Heart left ventricle (tissue), 16 donors: Measurements from ENCODE around the gene ADGRG1. TPM values are rescaled to one million over a fixed set of nuclear protein-coding genes. Genes with fewer than 3 reads are reported as not detected.

Source experiments
- ATAC-seq, 4 donors: fragments of 200-7000 bp; cut with Tn5 transposase; one replicate each; pipeline ENCODE4 v1.9.1; 2020 to 2022; ENCODE audit warnings: moderate library complexity in 4 of 4, mild to moderate bottlenecking in 3 of 4, moderate number of reproducible peaks in 1 of 4
- DNase-seq, 5 donors: peaks; one replicate each; pipeline ENCODE4 v3.0.0-alpha.2; 2020
- H3K27ac ChIP-seq, 12 donors: fragments of 200-600 bp; sonication (generic) in 4 of 12; one replicate each; pipeline versions ENCODE4 v1.5.0 to v1.8.0; 2016 to 2022; ENCODE audit warnings: mild to moderate bottlenecking in 2 of 12
- H3K27me3 ChIP-seq, 9 donors: fragments of 200-600 bp; sonication (generic) in 2 of 9; one replicate each; pipeline versions ENCODE4 v1.5.1 to v1.8.0; 2016 to 2022; ENCODE audit warnings: mild to moderate bottlenecking in 3 of 9
- H3K36me3 ChIP-seq, 9 donors: fragments of 200-600 bp; sonication (generic) in 2 of 9; one replicate each; pipeline versions ENCODE4 v1.5.0 to v1.8.0; 2018 to 2022; ENCODE audit warnings: mild to moderate bottlenecking in 2 of 9
- H3K4me1 ChIP-seq, 12 donors: fragments of 200-600 bp; sonication (generic) in 4 of 12; one replicate each; pipeline versions ENCODE4 v1.5.0 to v1.8.0; 2016 to 2022; ENCODE audit warnings: mild to moderate bottlenecking in 3 of 12
- H3K4me3 ChIP-seq, 12 donors: fragments of 200-600 bp; sonication (generic) in 4 of 12; one replicate each; pipeline versions ENCODE4 v1.5.0 to v1.8.0; 2017 to 2022; ENCODE audit warnings: mild to moderate bottlenecking in 9 of 12, moderate library complexity in 4 of 12
- H3K9me3 ChIP-seq, 12 donors: fragments of 200-600 bp; sonication (generic) in 4 of 12; one replicate each; pipeline versions ENCODE4 v1.5.0 to v1.8.0; 2016 to 2022; ENCODE audit warnings: mild to moderate bottlenecking in 1 of 12
- CTCF ChIP-seq, 12 donors: fragments of 200-600 bp; sonication (generic) in 4 of 12; IDR thresholded peaks; one replicate each; pipeline versions ENCODE4 v1.5.0 to v1.8.0; 2018 to 2022; ENCODE audit warnings: antibody characterized with exemption in 12 of 12, mild to moderate bottlenecking in 5 of 12
- POLR2A ChIP-seq, 2 donors: fragments of 450-650 bp; IDR thresholded peaks; one replicate each; pipeline ENCODE4 v1.6.1; 2017; ENCODE audit warnings: antibody characterized with exemption in 2 of 2, mild to moderate bottlenecking in 2 of 2, moderate library complexity in 2 of 2
- WGBS, 4 donors: extraction: QIAGEN DNeasy Blood & Tissue Kit in 2 of 4; methylation state at CpG; one replicate each; pipeline versions ENCODE4 v1.1.5 to v1.1.7; 2013 to 2018; 5-methylcytosine and 5-hydroxymethylcytosine counted together
- intact Hi-C, 10 donors: fragments of 100-400 bp; cut with DNase I; formaldehyde crosslinking; loops; one replicate each; pipeline versions ENCODE4 v1.11.1 to v1.14.2; 2022
- polyA plus RNA-seq, 2 donors: library from polyadenylated mRNA; stranded (reverse); fragments of 200-250 nt; gene quantifications; one replicate each; pipeline ENCODE4 v1.2.3, GENCODE V29; 2013
- total RNA-seq, 9 donors: library from RNA; depleted of rRNA in 2 of 9; stranded (reverse); fragments of >200 nt in 2 of 9; fragmentation: NEBNext Ultra II Directional in 3 of 9; extraction: Animal tissue kit (Norgen Biotek cat#: 25700) in 3 of 9; gene quantifications; one replicate each; pipeline versions ENCODE4 v1.1.0 to v1.2.4, GENCODE V29; 2016 to 2023
- donor health status: ischemic (EF 13 %, LVEDD 7.1; RV severe dilation, severe dysfunction).
- donor health status: healthy with polysubstance abuse.
- donor health status: DM: no; HTN: yes; CAD: no.
- donor health status: DM: no; HTN: no; CAD: no.
- donor health status: ischemic (EF 25% LVEDD 6.9; RV normal size, moderate dysfunction).
- donor health status: ischemic (EF 25% LVEDD 5.7; RV mildly dilated, moderate dysfunction).
- donor health status: healthy.
- donor health status: DM: yes; HTN: yes; CAD: no.
- donor health status: ischemic (EF 35%, LVEDD 5.7; RV mildly dilated, moderate dysfunction).
- donor health status: nonischemic (EF 11% LVEDD 7.7; RV severe dilation, severe dysfunction).
- donor health status: DM: yes; HTN: yes; CAD: no.
- donor health status: PGD.
- donor health status: ischemic (EF 29% LVEDD 5.4; RV normal size, mild dysfunction).
- donor health status: nonischemic (EF 23%, LVEDD 6.1; RV moderate dilation, normal function).

ADGRG1 gene
- total and polyA plus RNA-seq, 11 donors, result 14.1 to 65.2 (median 17.5) TPM

- 88 to 90% (median 90%) methylated on average over 11 of the region's 11 CpGs for WGBS, 4 donors
Measured at GRCh38 chr16:57682809-57683635, 54.6 kb downstream of the ADGRG1 start.

GRCh38 chr16:57683636-57684545 lies 55.5 kb downstream of the ADGRG1 start:
- Histone ChIP-seq H3K9me3 (no peaks in the 10 kb centered on the region), H3K4me3 (no peak overlapping the region), H3K27me3 (no peaks in the 10 kb centered on the region), H3K4me1 (no peaks in the 10 kb centered on the region), H3K27ac (no peak overlapping the region), H3K36me3 (no peaks in the 10 kb centered on the region)
- TF ChIP-seq CTCF (IDR thresholded peaks at IDR 0.05), result no peak
- TF ChIP-seq POLR2A (IDR thresholded peaks at IDR 0.05), result no peak
- ATAC-seq (no peak), DNase-seq (no peak)
- 87 to 92% (median 90%) methylated on average over 14 to 18 of the region's 18 CpGs for WGBS, 4 donors
- intact Hi-C loops, result no loop called here

More at GRCh38 chr16:57682809-57683635, 54.6 kb downstream of the ADGRG1 start:
- Histone ChIP-seq H3K36me3 (no peaks in the 10 kb centered on the region), H3K27ac (no peak overlapping the region), H3K4me3 (no peak overlapping the region), H3K27me3 (no peaks in the 10 kb centered on the region), H3K4me1 (peaks cover 0 to 2% (median 0%) of the 10 kb centered on the region in 12 donors), H3K9me3 (no peaks in the 10 kb centered on the region)
- ATAC-seq (no peak), DNase-seq (no peak)
- intact Hi-C loops, result no loop called here
- TF ChIP-seq CTCF (IDR thresholded peaks at IDR 0.05), result no peak
- no peak for TF ChIP-seq POLR2A (IDR thresholded peaks at IDR 0.05)

GRCh38 chr16:57684626-57685358 lies 56.4 kb downstream of the ADGRG1 start:
- Histone ChIP-seq H3K36me3 (no peaks in the 10 kb centered on the region), H3K27ac (no peak overlapping the region), H3K27me3 (peaks cover 0 to 5% (median 0%) of the 10 kb centered on the region in 9 donors), H3K9me3 (no peaks in the 10 kb centered on the region), H3K4me1 (peaks cover 0 to 3% (median 0%) of the 10 kb centered on the region in 12 donors), H3K4me3 (no peak overlapping the region)
- TF ChIP-seq CTCF (IDR thresholded peaks at IDR 0.05) (no peak), POLR2A (IDR thresholded peaks at IDR 0.05) (no peak)
- intact Hi-C loops, result no loop called here
- DNase-seq (no peak), ATAC-seq (no peak)
- 94 to 98% (median 97%) methylated on average over 7 to 8 of the region's 8 CpGs for WGBS, 4 donors
